HCT116 (cell line): ENCODE data around the gene PRKN. TPM values are rescaled to one million over a fixed set of nuclear protein-coding genes. Genes with fewer than 3 reads are reported as not detected.

Experiments
- ATAC-seq: fragments of 200-7000 bp; cut with Tn5 transposase; 2 replicates; pipeline ENCODE4 v1.9.1; 2020; ENCODE audit warnings: mild to moderate bottlenecking, moderate library complexity
- BruUV-seq: library from RNA; stranded (reverse); fragments of 400-500 nt; replicated peaks from 2 replicates; lab custom pipeline; 2021; lab: Mats Ljungman, UMichigan
- CTCF ChIA-PET: fragments of 300-600 bp; sonication (Branson Sonifier 250); formaldehyde crosslinking; loops from one replicate; lab custom pipeline; 2021; ENCODE audit warnings: antibody characterized with exemption; lab: Charles Lee
- POLR2A ChIA-PET: fragments of 300-600, 350-600 bp; sonication (Branson Sonifier 250); formaldehyde crosslinking; loops from one replicate; lab custom pipeline; 2021; ENCODE audit warnings: antibody characterized with exemption; lab: Charles Lee
- RAD21 ChIA-PET, 2 experiments: fragments of 300-600 bp; sonication (Branson Sonifier 250); formaldehyde crosslinking; loops; one replicate each; lab custom pipeline; 2023; ENCODE audit warnings: low total read pairs in 2 of 2; ENCODE audit not compliant: uncharacterized antibody in 2 of 2, unreplicated experiment in 2 of 2, low non-redundant PET in 1 of 2; lab: Charles Lee
- DNase-seq: peaks from one replicate; pipeline ENCODE4 v3.0.0-alpha.2; 2010; ENCODE audit warnings: low read depth, low spot score
- H2AFZ ChIP-seq: fragments of 200-600 bp; shearing (Covaris generic), sonication (generic); 2 replicates; pipeline ENCODE4 v1.6.1; 2017; ENCODE audit warnings: low read depth, mixed run types, mixed read lengths, antibody characterized with exemption, low read length; ENCODE audit not compliant: poor library complexity, severe bottlenecking
- H3K27ac ChIP-seq: 2 replicates; pipeline ENCODE4 v1.5.1; 2012; ENCODE audit warnings: low read depth, low read length
- H3K27me3 ChIP-seq: fragments of 200-600 bp; sonication (generic); 2 replicates; pipeline ENCODE4 v1.6.1; 2016; ENCODE audit warnings: mixed run types, low read length, mixed read lengths; ENCODE audit not compliant: insufficient read depth
- H3K36me3 ChIP-seq, 2 experiments: fragments of 200-500 bp in 1 of 2; fragments of 200-600 bp in 1 of 2; sonication (Bioruptor generic) in 1 of 2; sonication (generic) in 1 of 2; 2 replicates each; pipeline versions ENCODE4 v1.5.1 to v1.6.1; 2014 to 2016; ENCODE audit warnings: low read length in 2 of 2, inconsistent platforms in 1 of 2, mixed read lengths in 1 of 2, mixed run types in 1 of 2; ENCODE audit not compliant: insufficient read depth in 2 of 2, control insufficient read depth in 1 of 2
- H3K4me1 ChIP-seq, 2 experiments: fragments of 200-600 bp in 1 of 2; sonication (generic) in 1 of 2; 2 replicates each; pipeline versions ENCODE4 v1.5.1 to v1.6.1; 2012 to 2017; ENCODE audit warnings: low read length in 2 of 2, inconsistent platforms in 1 of 2, mild to moderate bottlenecking in 1 of 2, mixed read lengths in 1 of 2, mixed run types in 1 of 2, moderate library complexity in 1 of 2; ENCODE audit not compliant: insufficient read depth in 2 of 2, control insufficient read depth in 1 of 2
- H3K4me2 ChIP-seq: fragments of 200-600 bp; sonication (generic); 2 replicates; pipeline ENCODE4 v1.6.1; 2017; ENCODE audit warnings: mixed run types, low read length, mixed read lengths
- H3K4me3 ChIP-seq, 2 experiments: fragments of 200-600 bp in 1 of 2; sonication (generic) in 1 of 2; replicated peaks in 1 of 2; 2 replicates each; pipeline ENCODE4 v1.5.1; 2011 to 2016; ENCODE audit warnings: low read length in 2 of 2, control low read depth in 1 of 2, low read depth in 1 of 2, mild to moderate bottlenecking in 1 of 2, mixed read lengths in 1 of 2, mixed run types in 1 of 2
- H3K79me2 ChIP-seq: fragments of 200-600 bp; sonication (generic); 2 replicates; pipeline ENCODE4 v1.6.1; 2017; ENCODE audit warnings: mild to moderate bottlenecking, mixed run types, low read length, moderate library complexity, mixed read lengths; ENCODE audit not compliant: insufficient read depth
- H3K9ac ChIP-seq: fragments of 200-600 bp; sonication (generic); 2 replicates; pipeline ENCODE4 v1.6.1; 2016; ENCODE audit warnings: low read length, mixed read lengths
- H3K9me2 ChIP-seq: fragments of 200-600 bp; sonication (generic), shearing (Covaris generic); 2 replicates; pipeline ENCODE4 v1.6.1; 2017; ENCODE audit warnings: mixed run types, mild to moderate bottlenecking, moderate library complexity; ENCODE audit not compliant: insufficient read depth
- H3K9me3 ChIP-seq, 2 experiments: fragments of 200-500 bp in 1 of 2; fragments of 200-600 bp in 1 of 2; sonication (Bioruptor generic) in 1 of 2; sonication (generic) in 1 of 2; 2 replicates each; pipeline ENCODE4 v1.6.1; 2014 to 2017; ENCODE audit warnings: low read length in 2 of 2, mixed read lengths in 2 of 2, inconsistent platforms in 1 of 2, low read depth in 1 of 2, mild to moderate bottlenecking in 1 of 2, mixed run types in 1 of 2, moderate library complexity in 1 of 2; ENCODE audit not compliant: control insufficient read depth in 1 of 2, insufficient read depth in 1 of 2
- H4K20me1 ChIP-seq: fragments of 200-600 bp; sonication (generic), shearing (Covaris generic); 2 replicates; pipeline ENCODE4 v1.6.1; 2017; ENCODE audit warnings: mixed run types, mild to moderate bottlenecking, moderate library complexity; ENCODE audit not compliant: insufficient read depth
- ATF3 ChIP-seq: IDR thresholded peaks from 2 replicates; pipeline ENCODE4 v1.6.1; 2012
- EZH2 ChIP-seq: fragments of 200-600 bp; sonication (generic); IDR thresholded peaks from 2 replicates; pipeline ENCODE4 v1.6.1; 2017; ENCODE audit warnings: antibody characterized with exemption, mixed run types
- EZH2phosphoT487 ChIP-seq: fragments of 200-600 bp; IDR thresholded peaks from 2 replicates; pipeline ENCODE4 v1.6.1; 2018; ENCODE audit warnings: antibody characterized with exemption, borderline replicate concordance
- FOSL1 ChIP-seq: IDR thresholded peaks from 2 replicates; pipeline ENCODE4 v1.6.1; 2012; ENCODE audit warnings: low read depth
- JUND ChIP-seq: IDR thresholded peaks from 2 replicates; pipeline ENCODE4 v1.6.1; 2012
- POLR2AphosphoS5 ChIP-seq: IDR thresholded peaks from 2 replicates; pipeline ENCODE4 v1.6.1; 2011; ENCODE audit warnings: mild to moderate bottlenecking, low read depth, low read length, moderate library complexity
- REST ChIP-seq: IDR thresholded peaks from 2 replicates; pipeline ENCODE4 v1.6.1; 2012; ENCODE audit warnings: low read depth
- SP1 ChIP-seq: IDR thresholded peaks from 2 replicates; pipeline ENCODE4 v1.6.1; 2012; ENCODE audit warnings: low read depth
- SRF ChIP-seq: IDR thresholded peaks from 2 replicates; pipeline ENCODE4 v1.6.1; 2012; ENCODE audit warnings: low read depth
- TCF7L2 ChIP-seq: IDR thresholded peaks from 2 replicates; pipeline ENCODE4 v1.7.0; 2011; ENCODE audit warnings: borderline replicate concordance, inconsistent platforms; ENCODE audit not compliant: insufficient read depth, insufficient read length; ENCODE audit errors: extremely low read depth
- intact Hi-C: fragments of 100-400 bp; cut with micrococcal nuclease; formaldehyde crosslinking; loops from 2 replicates; pipeline ENCODE4 v1.10.0; 2022
- total RNA-seq: library from RNA; stranded (reverse); gene quantifications from one replicate; pipeline ENCODE4 v1.2.1, GENCODE V29; 2021; ENCODE audit not compliant: unreplicated experiment
- TF ChIP-seq, protein P1 (sequence below): IDR thresholded peaks from 2 replicates; pipeline ENCODE4 v1.6.1; 2012

Gene PRKN
- total RNA-seq, 1 experiment from 2014 or later, result 2.6 TPM

GRCh38 chr6:162727322-162728182 is at the start of gene PRKN, which contains the start of gene PACRG (continued):
- TF ChIP-seq REST (no peak), JUND (no peak), EZH2 (no peak)

DNA sequence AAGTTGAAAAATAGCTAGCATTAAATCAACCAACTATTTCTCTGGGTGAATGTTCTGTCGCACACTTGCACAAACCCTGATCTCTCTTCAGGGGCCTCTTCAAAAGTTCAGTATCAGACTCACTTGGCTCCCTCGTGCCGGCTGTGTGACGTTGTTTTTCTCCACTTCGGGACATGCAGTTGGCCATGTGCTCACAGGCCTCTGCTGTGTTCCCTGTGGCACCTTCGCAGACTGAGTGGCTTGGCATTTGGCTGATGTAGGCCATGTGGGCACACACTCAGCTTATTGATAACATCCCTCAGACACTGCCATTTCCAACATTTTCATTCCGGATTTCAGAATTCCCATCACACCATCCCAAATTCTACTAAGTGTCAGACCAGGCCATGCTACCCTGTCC is 49.5 kb upstream of the PRKN start:
- Histone ChIP-seq H4K20me1 (no peaks in the 10 kb centered on the region), H3K4me3 (no peak overlapping the region), H3K9me3 (peaks cover 0 to 10% of the 10 kb centered on the region in 2 experiments; a peak in 2 of 4 replicates), H3K9ac (no peak overlapping the region), H2AFZ (no peak overlapping the region), H3K4me2 (no peak overlapping the region), H3K27ac (no peak overlapping the region), H3K36me3 (no peaks in the 10 kb centered on the region), H3K4me1 (no peaks in the 10 kb centered on the region), H3K27me3 (no peaks in the 10 kb centered on the region), H3K79me2 (no peaks in the 10 kb centered on the region), H3K9me2 (no peaks in the 10 kb centered on the region)
- ChIA-PET RAD21 (no interaction called here), CTCF (interaction anchor here (0.6 kb wide), 1 partner anchor 49 kb away, joined by 3 read pairs; no protein-coding TSS in a partner anchor), POLR2A (no interaction called here)
- intact Hi-C loops, result no loop called here
- no TSS peak for BruUV-seq
- TF ChIP-seq TCF7L2 (no peak), EZH2 (no peak), JUND (no peak), FOSL1 (no peak), EZH2phosphoT487 (no peak), POLR2AphosphoS5 (no peak), SP1 (no peak), SRF (no peak), ATF3 (no peak)
- TF ChIP-seq, protein P1, sequence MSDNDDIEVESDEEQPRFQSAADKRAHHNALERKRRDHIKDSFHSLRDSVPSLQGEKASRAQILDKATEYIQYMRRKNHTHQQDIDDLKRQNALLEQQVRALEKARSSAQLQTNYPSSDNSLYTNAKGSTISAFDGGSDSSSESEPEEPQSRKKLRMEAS, result no peak
- no peak for DNase-seq
- no peak for ATAC-seq
